GM10266 (cell line): ENCODE measurements around the gene C2orf49.

Experiments
- DNase-seq: peaks from one replicate; pipeline ENCODE4 v3.0.0; 2012; ENCODE audit errors: extremely low spot score
- TF ChIP-seq, protein P1 (sequence below): IDR thresholded peaks from 2 replicates; pipeline ENCODE4 v1.5.1; 2012; ENCODE audit warnings: mild to moderate bottlenecking, low read depth; ENCODE audit not compliant: control insufficient read depth, insufficient read depth; ENCODE audit errors: missing control alignments

Gene C2orf49

GRCh38 chr2:105307550-105307949 lies 29.8 kb upstream of the C2orf49 start:
- TF ChIP-seq, protein P1, sequence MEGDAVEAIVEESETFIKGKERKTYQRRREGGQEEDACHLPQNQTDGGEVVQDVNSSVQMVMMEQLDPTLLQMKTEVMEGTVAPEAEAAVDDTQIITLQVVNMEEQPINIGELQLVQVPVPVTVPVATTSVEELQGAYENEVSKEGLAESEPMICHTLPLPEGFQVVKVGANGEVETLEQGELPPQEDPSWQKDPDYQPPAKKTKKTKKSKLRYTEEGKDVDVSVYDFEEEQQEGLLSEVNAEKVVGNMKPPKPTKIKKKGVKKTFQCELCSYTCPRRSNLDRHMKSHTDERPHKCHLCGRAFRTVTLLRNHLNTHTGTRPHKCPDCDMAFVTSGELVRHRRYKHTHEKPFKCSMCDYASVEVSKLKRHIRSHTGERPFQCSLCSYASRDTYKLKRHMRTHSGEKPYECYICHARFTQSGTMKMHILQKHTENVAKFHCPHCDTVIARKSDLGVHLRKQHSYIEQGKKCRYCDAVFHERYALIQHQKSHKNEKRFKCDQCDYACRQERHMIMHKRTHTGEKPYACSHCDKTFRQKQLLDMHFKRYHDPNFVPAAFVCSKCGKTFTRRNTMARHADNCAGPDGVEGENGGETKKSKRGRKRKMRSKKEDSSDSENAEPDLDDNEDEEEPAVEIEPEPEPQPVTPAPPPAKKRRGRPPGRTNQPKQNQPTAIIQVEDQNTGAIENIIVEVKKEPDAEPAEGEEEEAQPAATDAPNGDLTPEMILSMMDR = no peak
- no peak for DNase-seq

- TF ChIP-seq, protein P1 = no peak
- no peak for DNase-seq
Measured at GRCh38 chr2:105307962-105308361, 29.4 kb upstream of the C2orf49 start.

- TF ChIP-seq, protein P1 = no peak
Measured at GRCh38 chr2:105308382-105309146, 28.8 kb upstream of the C2orf49 start.

DNA sequence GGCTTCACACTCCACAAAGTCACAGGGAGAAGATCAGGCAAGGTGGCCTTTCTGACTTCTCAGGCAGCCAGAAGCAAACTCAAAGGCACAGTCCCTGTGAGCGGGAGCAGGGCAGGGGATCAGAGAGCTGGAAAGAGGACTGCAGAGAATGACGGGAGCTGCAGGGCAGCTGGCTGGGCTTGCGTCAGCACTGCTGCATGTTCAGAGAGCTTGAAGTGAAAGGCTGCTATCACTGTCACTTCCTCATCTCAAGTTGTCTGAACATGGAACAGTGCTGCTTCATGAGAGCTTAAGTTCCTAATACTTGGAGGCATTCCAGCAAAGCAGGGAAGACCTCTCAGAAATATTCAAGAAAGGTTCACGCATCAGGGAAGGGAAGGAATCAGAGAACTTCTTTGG lies 28.2 kb upstream of the C2orf49 start:
- DNase-seq = no peak
- TF ChIP-seq, protein P1 = no peak

More at GRCh38 chr2:105308382-105309146, 28.8 kb upstream of the C2orf49 start:
- no peak for DNase-seq

- TF ChIP-seq, protein P1 = no peak
- no peak for DNase-seq
Measured at GRCh38 chr2:105313877-105314276, 23.5 kb upstream of the C2orf49 start.

GRCh38 chr2:105315314-105315713 lies 22.0 kb upstream of the C2orf49 start:
- no peak for DNase-seq
- TF ChIP-seq, protein P1 = no peak

DNA sequence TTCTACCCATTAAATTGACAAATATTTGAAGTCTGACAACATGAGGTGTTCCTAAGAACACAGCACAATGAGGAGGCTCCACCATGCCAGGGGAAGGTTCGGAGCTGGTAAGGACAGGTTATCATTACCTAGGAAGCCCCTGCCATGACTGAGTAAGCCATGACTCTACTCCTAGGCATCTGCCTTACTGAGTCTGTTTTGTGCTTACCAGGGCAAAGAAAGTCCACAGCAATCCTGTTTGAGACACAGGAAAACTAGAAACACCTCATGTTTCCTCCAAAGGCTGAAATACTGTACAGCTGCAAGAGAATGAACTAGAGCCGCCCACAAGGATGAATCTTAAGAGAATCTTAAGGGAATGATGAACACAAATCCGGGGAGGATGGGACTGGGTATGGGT lies 19.4 kb upstream of the C2orf49 start:
- TF ChIP-seq, protein P1 = no peak

More for the DNA sequence above, 19.4 kb upstream of the C2orf49 start:
- no peak for DNase-seq
